Measurements from ENCODE around the gene NRXN3.
"Not testable (repeated sequence)": the region's sequence is repeated elsewhere in the genome, so short reads cannot be mapped to it uniquely, and the experiment has no call there.

Gene NRXN3

DNA sequence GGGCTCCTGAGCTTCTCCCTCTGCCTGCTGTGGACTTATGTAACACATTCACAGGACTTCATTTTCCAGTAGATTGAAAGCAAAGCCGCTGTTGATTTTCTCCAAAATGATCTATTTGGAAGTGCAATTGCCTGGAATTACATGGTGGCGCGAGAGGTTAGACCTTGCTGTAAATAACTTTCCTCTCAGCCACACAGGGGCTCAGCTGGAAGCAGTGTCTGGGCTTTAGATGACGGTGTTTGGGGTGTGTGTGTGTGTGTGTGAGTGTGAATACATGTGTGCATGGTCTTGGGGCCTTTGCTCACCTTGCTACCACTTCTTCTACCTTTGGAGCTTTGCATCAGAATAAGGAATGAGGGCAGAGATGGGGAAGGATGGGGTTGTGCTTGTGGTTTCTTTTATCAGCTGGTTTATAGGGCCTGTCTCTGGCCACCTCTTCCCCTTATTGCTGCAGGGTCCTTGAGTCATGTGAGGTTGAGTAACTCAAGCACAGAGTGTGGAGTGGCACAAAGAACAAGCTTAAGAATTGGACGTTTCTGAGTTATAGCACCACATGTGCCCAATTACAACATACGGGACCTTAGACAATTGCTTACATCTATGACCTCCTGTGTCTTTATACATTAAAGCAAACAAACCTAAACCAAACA is 280.6 kb downstream of the NRXN3 start:
- no peaks in the 10 kb centered on the region for H3K36me3 ChIP-seq (ENCODE audit: insufficient read depth, low read length)

DNA sequence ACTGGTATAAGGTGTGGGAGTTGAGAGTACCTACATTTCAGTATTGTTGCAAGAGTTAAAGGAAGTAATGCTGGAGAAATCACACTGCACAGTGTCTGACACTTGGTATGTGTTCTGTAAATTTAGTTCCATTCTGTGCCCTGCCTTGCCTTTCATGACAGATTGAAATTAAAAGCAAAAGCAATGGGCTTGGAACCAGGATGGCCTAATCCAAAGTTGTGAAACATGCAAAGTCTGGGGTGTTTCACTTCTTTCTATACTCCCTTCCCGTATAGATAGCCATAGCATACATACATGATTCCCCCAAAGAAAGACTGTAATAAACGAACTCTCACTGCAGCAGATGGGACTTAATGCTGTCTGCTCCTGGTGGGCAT is 281.1 kb downstream of the NRXN3 start:
- Histone ChIP-seq H3K27ac (ENCODE audit: low read depth, low read length) (no peak overlapping the region), H3K4me3 (ENCODE audit: low read depth in 1 of 2, low read length in 2 of 2) (no peak overlapping the region), H3K9ac (ENCODE audit: low read length) (no peak overlapping the region), H3K4me1 (ENCODE audit: insufficient read depth, low read length) (no peaks in the 10 kb centered on the region), H3K36me3 (ENCODE audit: insufficient read depth, low read length) (no peaks in the 10 kb centered on the region), H3K9me3 (ENCODE audit: low read length) (no peaks in the 10 kb centered on the region), H3K27me3 (ENCODE audit: control insufficient read depth in 1 of 2, insufficient read depth in 2 of 2, low read length in 2 of 2) (peaks cover 0 to 4% of the 10 kb centered on the region in 2 donors)

More for the DNA sequence above, 280.6 kb downstream of the NRXN3 start:
- Histone ChIP-seq H3K27me3 (ENCODE audit: control insufficient read depth in 1 of 2, insufficient read depth in 2 of 2, low read length in 2 of 2) (peaks cover 0 to 4% of the 10 kb centered on the region in 2 donors), H3K9ac (ENCODE audit: low read length) (no peak overlapping the region), H3K27ac (ENCODE audit: low read depth, low read length) (no peak overlapping the region), H3K4me1 (ENCODE audit: insufficient read depth, low read length) (no peaks in the 10 kb centered on the region), H3K4me3 (ENCODE audit: low read depth in 1 of 2, low read length in 2 of 2) (no peak overlapping the region), H3K9me3 (ENCODE audit: low read length) (no peaks in the 10 kb centered on the region)

DNA sequence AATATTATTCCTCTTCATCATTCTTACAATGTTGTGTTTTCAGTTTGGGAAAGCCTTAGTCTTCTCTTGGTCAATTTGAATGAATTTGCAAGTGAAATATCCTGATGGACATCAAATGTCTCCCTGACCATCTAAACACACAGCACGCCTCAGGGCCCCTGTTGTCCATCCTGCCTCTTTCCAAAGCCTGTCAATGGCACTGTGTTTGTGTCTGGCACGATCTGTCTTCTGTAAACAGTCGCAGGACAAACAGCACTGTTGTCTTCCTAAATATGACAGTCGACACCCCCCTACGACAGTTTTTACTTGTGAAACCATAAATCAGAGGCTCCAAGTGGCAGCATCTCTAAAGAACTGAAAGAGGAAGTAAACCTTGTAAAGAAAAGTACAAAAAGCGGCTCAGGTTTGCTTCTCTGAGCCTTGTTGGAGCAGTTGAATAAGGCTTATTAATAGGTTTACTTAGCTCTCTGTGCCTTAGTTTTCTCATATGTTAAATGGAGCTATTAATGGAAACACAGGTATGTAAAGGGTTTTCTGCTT is 285.8 kb downstream of the NRXN3 start:
- Histone ChIP-seq H3K36me3 (ENCODE audit: insufficient read depth, low read length) (no peaks in the 10 kb centered on the region), H3K9ac (ENCODE audit: low read length) (no peak overlapping the region), H3K4me3 (ENCODE audit: low read depth in 1 of 2, low read length in 2 of 2) (no peak overlapping the region), H3K27me3 (ENCODE audit: control insufficient read depth in 1 of 2, insufficient read depth in 2 of 2, low read length in 2 of 2) (no peaks in the 10 kb centered on the region), H3K4me1 (ENCODE audit: insufficient read depth, low read length) (no peaks in the 10 kb centered on the region), H3K27ac (ENCODE audit: low read depth, low read length) (no peak overlapping the region), H3K9me3 (ENCODE audit: low read length) (no peaks in the 10 kb centered on the region)

- Histone ChIP-seq H3K9ac (ENCODE audit: low read length) (no peak overlapping the region), H3K4me3 (ENCODE audit: low read depth in 1 of 2, low read length in 2 of 2) (no peak overlapping the region)
Observed at GRCh38 chr14:78469947-78470346, 299.8 kb downstream of the NRXN3 start.

DNA sequence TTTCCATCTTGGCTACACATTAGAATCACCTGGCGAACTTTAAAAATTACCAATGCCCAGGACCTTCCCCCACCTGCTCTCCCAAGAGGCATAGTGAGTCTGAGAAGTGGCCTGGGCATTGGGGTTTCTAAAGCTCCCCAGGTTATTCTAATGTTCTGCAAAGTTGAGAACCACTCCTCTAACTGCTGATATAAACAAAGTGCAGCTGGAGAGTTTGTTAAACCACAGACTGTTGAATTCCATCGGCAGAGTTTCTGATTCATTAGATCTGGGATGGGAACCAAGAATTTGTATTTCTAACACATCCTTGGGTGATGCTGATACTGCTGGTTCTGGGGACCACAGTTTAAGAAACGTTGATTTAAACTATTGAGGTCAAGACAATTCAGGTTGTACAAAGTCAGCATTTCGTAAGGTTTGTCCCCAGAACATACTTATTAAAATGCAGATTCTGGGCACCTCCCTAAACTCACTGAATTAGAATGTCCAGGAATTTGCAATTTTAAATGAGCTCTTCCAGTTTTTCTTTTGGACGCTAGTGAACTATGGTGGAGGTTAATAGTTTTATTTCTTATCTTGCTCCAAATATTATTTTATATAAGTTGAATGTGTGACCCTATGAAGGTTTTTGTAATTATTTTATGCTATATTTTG is 309.1 kb downstream of the NRXN3 start:
- Histone ChIP-seq H3K36me3 (ENCODE audit: insufficient read depth, low read length) (no peaks in the 10 kb centered on the region), H3K9ac (ENCODE audit: low read length) (no peak overlapping the region), H3K4me3 (ENCODE audit: low read depth in 1 of 2, low read length in 2 of 2) (no peak overlapping the region), H3K4me1 (ENCODE audit: insufficient read depth, low read length) (no peaks in the 10 kb centered on the region), H3K27ac (ENCODE audit: low read depth, low read length) (no peak overlapping the region), H3K27me3 (ENCODE audit: control insufficient read depth in 1 of 2, insufficient read depth in 2 of 2, low read length in 2 of 2) (no peaks in the 10 kb centered on the region), H3K9me3 (ENCODE audit: low read length) (no peaks in the 10 kb centered on the region)

More at GRCh38 chr14:78469947-78470346, 299.8 kb downstream of the NRXN3 start:
- Histone ChIP-seq H3K36me3 (ENCODE audit: insufficient read depth, low read length) (no peaks in the 10 kb centered on the region), H3K27me3 (ENCODE audit: control insufficient read depth in 1 of 2, insufficient read depth in 2 of 2, low read length in 2 of 2) (no peaks in the 10 kb centered on the region), H3K4me1 (ENCODE audit: insufficient read depth, low read length) (no peaks in the 10 kb centered on the region), H3K9me3 (ENCODE audit: low read length) (no peaks in the 10 kb centered on the region), H3K27ac (ENCODE audit: low read depth, low read length) (no peak overlapping the region)

GRCh38 chr14:78484028-78484427 is 313.9 kb downstream of the NRXN3 start:
- Histone ChIP-seq H3K4me1 (ENCODE audit: insufficient read depth, low read length) (no peaks in the 10 kb centered on the region), H3K4me3 (ENCODE audit: low read depth in 1 of 2, low read length in 2 of 2) (no peak overlapping the region), H3K27ac (ENCODE audit: low read depth, low read length) (no peak overlapping the region), H3K36me3 (ENCODE audit: insufficient read depth, low read length) (no peaks in the 10 kb centered on the region), H3K9me3 (ENCODE audit: low read length) (no peaks in the 10 kb centered on the region), H3K9ac (ENCODE audit: low read length) (no peak overlapping the region), H3K27me3 (ENCODE audit: control insufficient read depth in 1 of 2, insufficient read depth in 2 of 2, low read length in 2 of 2) (no peaks in the 10 kb centered on the region)

GRCh38 chr14:78486081-78486480 is 315.9 kb downstream of the NRXN3 start:
- no peaks in the 10 kb centered on the region for H3K36me3 ChIP-seq (ENCODE audit: insufficient read depth, low read length)
- no peak overlapping the region for H3K9ac ChIP-seq (ENCODE audit: low read length)
- no peaks in the 10 kb centered on the region for H3K27me3 ChIP-seq (ENCODE audit: control insufficient read depth in 1 of 2, insufficient read depth in 2 of 2, low read length in 2 of 2)
- H3K9me3 ChIP-seq (ENCODE audit: low read length): no peaks in the 10 kb centered on the region
- H3K4me1 ChIP-seq (ENCODE audit: insufficient read depth, low read length): no peaks in the 10 kb centered on the region
- no peak overlapping the region for H3K27ac ChIP-seq (ENCODE audit: low read depth, low read length)
- H3K4me3 ChIP-seq (ENCODE audit: low read depth in 1 of 2, low read length in 2 of 2): no peak overlapping the region

- no peak overlapping the region for H3K27ac ChIP-seq (ENCODE audit: low read depth, low read length)
Observed at GRCh38 chr14:78486621-78487020, 316.4 kb downstream of the NRXN3 start.

DNA sequence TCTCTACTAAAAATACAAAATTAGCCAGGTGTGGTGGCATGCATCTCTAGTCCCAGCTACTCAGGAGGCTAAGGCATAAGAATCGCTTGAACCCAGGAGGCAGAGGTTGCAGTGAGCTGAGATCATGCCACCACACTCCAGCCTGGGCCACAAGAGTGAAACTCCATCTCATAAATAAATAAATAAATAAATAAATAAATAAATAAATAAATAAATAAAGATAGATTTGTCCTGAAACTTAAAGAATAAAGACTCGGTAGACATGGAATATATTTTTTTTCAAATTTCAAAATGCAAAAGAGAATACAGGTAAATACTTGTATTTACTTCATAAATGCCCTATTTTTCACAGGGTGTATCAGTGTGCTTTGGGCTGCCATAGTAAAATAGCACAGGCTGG is 317.4 kb downstream of the NRXN3 start:
- H3K27ac ChIP-seq (ENCODE audit: low read depth, low read length); H3K9me3 ChIP-seq (ENCODE audit: low read length); H3K4me3 ChIP-seq (ENCODE audit: low read depth in 1 of 2, low read length in 2 of 2); H3K9ac ChIP-seq (ENCODE audit: low read length); H3K27me3 ChIP-seq (ENCODE audit: control insufficient read depth in 1 of 2, insufficient read depth in 2 of 2, low read length in 2 of 2); H3K36me3 ChIP-seq (ENCODE audit: insufficient read depth, low read length); H3K4me1 ChIP-seq (ENCODE audit: insufficient read depth, low read length): not testable (repeated sequence)

More at GRCh38 chr14:78486621-78487020, 316.4 kb downstream of the NRXN3 start:
- Histone ChIP-seq H3K4me1 (ENCODE audit: insufficient read depth, low read length) (no peaks in the 10 kb centered on the region), H3K9ac (ENCODE audit: low read length) (no peak overlapping the region), H3K36me3 (ENCODE audit: insufficient read depth, low read length) (no peaks in the 10 kb centered on the region), H3K4me3 (ENCODE audit: low read depth in 1 of 2, low read length in 2 of 2) (no peak overlapping the region), H3K27me3 (ENCODE audit: control insufficient read depth in 1 of 2, insufficient read depth in 2 of 2, low read length in 2 of 2) (no peaks in the 10 kb centered on the region), H3K9me3 (ENCODE audit: low read length) (no peaks in the 10 kb centered on the region)

DNA sequence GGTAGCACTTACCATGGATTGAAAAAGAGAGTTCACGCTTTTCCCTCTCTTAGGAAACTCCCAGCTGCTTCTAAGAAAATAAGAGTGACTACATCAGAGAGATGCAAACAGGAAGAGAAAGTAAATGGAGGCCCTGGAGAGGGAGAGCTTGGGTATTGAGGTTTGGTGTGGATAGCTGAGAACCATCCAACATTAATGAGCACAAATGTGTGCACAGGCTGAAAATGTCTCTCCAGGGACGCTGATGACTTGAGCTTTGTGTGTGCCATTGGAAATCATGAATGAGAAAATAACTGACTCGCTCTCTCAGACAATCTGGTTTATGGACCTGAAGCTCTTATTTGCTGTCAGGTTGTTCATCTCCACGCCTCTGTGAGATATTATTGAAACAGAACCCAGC is 318.8 kb downstream of the NRXN3 start:
- no peak overlapping the region for H3K4me3 ChIP-seq (ENCODE audit: low read depth in 1 of 2, low read length in 2 of 2)
- H3K27ac ChIP-seq (ENCODE audit: low read depth, low read length): no peak overlapping the region
- no peaks in the 10 kb centered on the region for H3K36me3 ChIP-seq (ENCODE audit: insufficient read depth, low read length)
- H3K9ac ChIP-seq (ENCODE audit: low read length): no peak overlapping the region
- no peaks in the 10 kb centered on the region for H3K9me3 ChIP-seq (ENCODE audit: low read length)
- no peaks in the 10 kb centered on the region for H3K27me3 ChIP-seq (ENCODE audit: control insufficient read depth in 1 of 2, insufficient read depth in 2 of 2, low read length in 2 of 2)
- no peaks in the 10 kb centered on the region for H3K4me1 ChIP-seq (ENCODE audit: insufficient read depth, low read length)

DNA sequence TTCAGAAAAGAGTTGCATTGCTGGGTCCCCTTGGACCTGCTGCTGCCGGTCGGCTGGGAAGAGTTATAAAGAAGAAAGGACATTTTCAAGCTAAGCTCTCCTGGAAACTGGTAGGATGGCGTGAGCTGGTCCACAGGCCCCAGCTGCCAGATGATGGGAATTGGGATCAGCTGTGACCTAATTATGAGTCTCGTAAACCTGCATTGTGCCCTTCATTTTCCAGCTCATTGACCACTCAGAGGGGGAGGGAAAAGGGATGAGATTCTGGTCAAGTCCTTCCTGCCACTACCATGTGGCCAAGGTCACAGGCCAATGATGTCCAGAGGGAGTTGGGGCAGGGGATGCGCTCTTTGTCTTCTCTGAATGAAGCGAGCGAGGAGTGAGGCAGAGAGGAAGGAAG is 320.9 kb downstream of the NRXN3 start:
- Histone ChIP-seq H3K27ac (ENCODE audit: low read depth, low read length) (no peak overlapping the region), H3K9ac (ENCODE audit: low read length) (no peak overlapping the region), H3K27me3 (ENCODE audit: control insufficient read depth in 1 of 2, insufficient read depth in 2 of 2, low read length in 2 of 2) (no peaks in the 10 kb centered on the region), H3K4me3 (ENCODE audit: low read depth in 1 of 2, low read length in 2 of 2) (no peak overlapping the region), H3K9me3 (ENCODE audit: low read length) (no peaks in the 10 kb centered on the region), H3K36me3 (ENCODE audit: insufficient read depth, low read length) (no peaks in the 10 kb centered on the region), H3K4me1 (ENCODE audit: insufficient read depth, low read length) (no peaks in the 10 kb centered on the region)

Data from muscle layer of colon (tissue), 2 donors.